ENCODE data around the gene OR9K2.
"Not testable (repeated sequence)": the region's sequence is repeated elsewhere in the genome, so short reads cannot be mapped to it uniquely, and the experiment has no call there.

Gene OR9K2

GRCh38 chr12:55126106-55126505 lies at the start of gene OR9K2:
Gene OR9K2, plus strand, starts transcription at chr12:55126406. Its CDS starts 3,429 bp downstream, at chr12:55129835.
- TF ChIP-seq CTCF (IDR thresholded peaks at IDR 0.05; ENCODE audit: extremely low read depth, missing control alignments) = no peak
- no peak for DNase-seq (ENCODE audit: low spot score)

- no peak for TF ChIP-seq CTCF (IDR thresholded peaks at IDR 0.05; ENCODE audit: extremely low read depth, missing control alignments)
Observed at GRCh38 chr12:55092579-55092978, 33.6 kb upstream of the OR9K2 start.

GRCh38 chr12:55112378-55112875 lies 13.8 kb upstream of the OR9K2 start:
- TF ChIP-seq CTCF (IDR thresholded peaks at IDR 0.05; ENCODE audit: extremely low read depth, missing control alignments) = no peak
- DNase-seq (ENCODE audit: low spot score) = no peak

More at GRCh38 chr12:55092579-55092978, 33.6 kb upstream of the OR9K2 start:
- no peak for DNase-seq (ENCODE audit: low spot score)

GRCh38 chr12:55116152-55116551 lies 10.1 kb upstream of the OR9K2 start:
- TF ChIP-seq CTCF (IDR thresholded peaks at IDR 0.05; ENCODE audit: extremely low read depth, missing control alignments) = no peak

GRCh38 chr12:55132816-55133215 lies 6.6 kb downstream of the OR9K2 start:
- TF ChIP-seq CTCF (IDR thresholded peaks at IDR 0.05; ENCODE audit: extremely low read depth, missing control alignments) = no peak
- DNase-seq (ENCODE audit: low spot score) = no peak

More at GRCh38 chr12:55116152-55116551, 10.1 kb upstream of the OR9K2 start:
- DNase-seq (ENCODE audit: low spot score) = no peak

- peak; percentile 17 for DNase-seq (ENCODE audit: low spot score)
- TF ChIP-seq CTCF (IDR thresholded peaks at IDR 0.05; ENCODE audit: extremely low read depth, missing control alignments) = peak; percentile 69
Observed at GRCh38 chr12:55142669-55143565, 16.7 kb downstream of the OR9K2 start.

- TF ChIP-seq CTCF (IDR thresholded peaks at IDR 0.05; ENCODE audit: extremely low read depth, missing control alignments) = no peak
- no peak for DNase-seq (ENCODE audit: low spot score)
Observed at GRCh38 chr12:55143566-55143870, 17.3 kb downstream of the OR9K2 start.

GRCh38 chr12:55167010-55167640 lies 40.9 kb downstream of the OR9K2 start:
- DNase-seq (ENCODE audit: low spot score) = not testable (repeated sequence)

All from GM20000 (cell line).